Left ventricle myocardium inferior (tissue), 1 donor: ENCODE data around the gene CCL15. TPM values are rescaled to one million over a fixed set of nuclear protein-coding genes. Genes with fewer than 3 reads are reported as not detected.

Source experiments
- DNase-seq: peaks from one replicate; pipeline ENCODE4 v3.0.0-alpha.2; 2020
- H3K27ac ChIP-seq: fragments of 200-600 bp; replicated peaks from 2 replicates; pipeline ENCODE4 v1.8.0; 2021
- H3K27me3 ChIP-seq: fragments of 200-600 bp; 2 replicates; pipeline ENCODE4 v1.8.0; 2021; ENCODE audit warnings: low read depth
- H3K36me3 ChIP-seq: fragments of 200-600 bp; 2 replicates; pipeline ENCODE4 v1.8.0; 2021
- H3K4me1 ChIP-seq: fragments of 200-600 bp; 2 replicates; pipeline ENCODE4 v1.8.0; 2021
- H3K4me3 ChIP-seq: fragments of 200-600 bp; 2 replicates; pipeline ENCODE4 v1.8.0; 2021; ENCODE audit warnings: mild to moderate bottlenecking, moderate library complexity
- H3K9me3 ChIP-seq: fragments of 200-600 bp; replicated peaks from 2 replicates; pipeline ENCODE4 v1.8.0; 2021
- intact Hi-C: fragments of 100-400 bp; cut with micrococcal nuclease; formaldehyde crosslinking; loops from one replicate; pipeline ENCODE4 v1.11.0; 2022
- total RNA-seq: library from RNA; stranded (reverse); fragmentation: NEBNext Ultra II Directional; extraction: Animal tissue kit (Norgen Biotek cat#: 25700); gene quantifications from one replicate; pipeline ENCODE4 v1.2.1, GENCODE V29; 2021
- TF ChIP-seq, protein P1 (sequence below): fragments of 200-600 bp; IDR thresholded peaks from 2 replicates; pipeline ENCODE4 v1.8.0; 2021; ENCODE audit warnings: antibody characterized with exemption, mild to moderate bottlenecking, borderline replicate concordance
- donor health status: DM: no; HTN: yes; CAD: no; lungs with severe emphysema.

The CCL15 gene
- total RNA-seq, 1 donor from 2014 or later, result not detected

DNA sequence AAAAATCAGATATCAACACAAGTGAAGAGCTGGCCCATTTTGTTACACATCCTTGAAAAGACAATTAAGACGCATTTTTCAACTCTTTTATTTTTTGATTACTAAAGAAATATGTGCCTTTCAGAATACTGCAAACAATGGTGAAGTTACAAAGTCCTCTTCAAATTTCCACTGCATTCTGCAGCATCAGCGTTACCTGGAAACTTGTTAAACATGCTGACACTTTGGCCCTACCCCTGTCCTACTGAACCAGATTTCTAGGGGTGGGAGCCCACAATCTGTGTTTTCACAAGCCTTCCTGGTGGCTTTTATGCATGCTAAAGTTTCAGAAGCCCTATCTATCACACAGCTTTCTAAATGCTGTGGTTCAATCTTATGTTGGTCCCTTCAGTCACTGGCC is 10.3 kb downstream of the CCL15 start:
- no peak for DNase-seq

DNA sequence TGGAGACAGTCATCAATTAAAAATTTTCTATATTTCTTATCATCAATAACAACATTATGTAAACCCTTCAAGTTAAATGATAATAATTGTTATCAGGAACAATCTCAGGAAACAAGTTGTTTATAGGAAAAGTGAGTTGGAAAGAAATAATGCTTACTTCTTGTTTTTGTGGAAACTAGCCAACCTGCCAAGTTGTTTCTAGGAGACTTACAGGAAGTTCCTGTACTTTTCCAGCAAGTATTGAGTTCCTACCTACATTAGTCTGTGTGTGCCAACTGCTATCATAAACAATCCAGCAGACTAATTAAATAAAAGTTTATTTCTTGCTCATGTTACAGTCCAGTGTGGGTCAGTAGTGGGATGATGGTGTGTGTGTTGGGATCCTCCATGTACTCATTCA is 13.2 kb downstream of the CCL15 start:
- Histone ChIP-seq H3K27me3 (peaks cover 21% of the 10 kb centered on the region), H3K27ac (no peak overlapping the region), H3K4me1 (peaks cover 24% of the 10 kb centered on the region), H3K4me3 (no peak overlapping the region), H3K9me3 (peaks cover 12% of the 10 kb centered on the region), H3K36me3 (no peaks in the 10 kb centered on the region)
- intact Hi-C loops, result no loop called here
- no peak for DNase-seq
- TF ChIP-seq, protein P1, sequence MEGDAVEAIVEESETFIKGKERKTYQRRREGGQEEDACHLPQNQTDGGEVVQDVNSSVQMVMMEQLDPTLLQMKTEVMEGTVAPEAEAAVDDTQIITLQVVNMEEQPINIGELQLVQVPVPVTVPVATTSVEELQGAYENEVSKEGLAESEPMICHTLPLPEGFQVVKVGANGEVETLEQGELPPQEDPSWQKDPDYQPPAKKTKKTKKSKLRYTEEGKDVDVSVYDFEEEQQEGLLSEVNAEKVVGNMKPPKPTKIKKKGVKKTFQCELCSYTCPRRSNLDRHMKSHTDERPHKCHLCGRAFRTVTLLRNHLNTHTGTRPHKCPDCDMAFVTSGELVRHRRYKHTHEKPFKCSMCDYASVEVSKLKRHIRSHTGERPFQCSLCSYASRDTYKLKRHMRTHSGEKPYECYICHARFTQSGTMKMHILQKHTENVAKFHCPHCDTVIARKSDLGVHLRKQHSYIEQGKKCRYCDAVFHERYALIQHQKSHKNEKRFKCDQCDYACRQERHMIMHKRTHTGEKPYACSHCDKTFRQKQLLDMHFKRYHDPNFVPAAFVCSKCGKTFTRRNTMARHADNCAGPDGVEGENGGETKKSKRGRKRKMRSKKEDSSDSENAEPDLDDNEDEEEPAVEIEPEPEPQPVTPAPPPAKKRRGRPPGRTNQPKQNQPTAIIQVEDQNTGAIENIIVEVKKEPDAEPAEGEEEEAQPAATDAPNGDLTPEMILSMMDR, result no peak

More for the DNA sequence above, 10.3 kb downstream of the CCL15 start:
- intact Hi-C loops, result no loop called here
- H3K9me3 ChIP-seq, result peaks cover 26% of the 10 kb centered on the region
- H3K4me1 ChIP-seq, result peaks cover 18% of the 10 kb centered on the region
- H3K4me3 ChIP-seq, result no peak overlapping the region
- peaks cover 18% of the 10 kb centered on the region for H3K27me3 ChIP-seq
- TF ChIP-seq, protein P1, result no peak
- H3K27ac ChIP-seq, result no peak overlapping the region
- H3K36me3 ChIP-seq, result no peaks in the 10 kb centered on the region

DNA sequence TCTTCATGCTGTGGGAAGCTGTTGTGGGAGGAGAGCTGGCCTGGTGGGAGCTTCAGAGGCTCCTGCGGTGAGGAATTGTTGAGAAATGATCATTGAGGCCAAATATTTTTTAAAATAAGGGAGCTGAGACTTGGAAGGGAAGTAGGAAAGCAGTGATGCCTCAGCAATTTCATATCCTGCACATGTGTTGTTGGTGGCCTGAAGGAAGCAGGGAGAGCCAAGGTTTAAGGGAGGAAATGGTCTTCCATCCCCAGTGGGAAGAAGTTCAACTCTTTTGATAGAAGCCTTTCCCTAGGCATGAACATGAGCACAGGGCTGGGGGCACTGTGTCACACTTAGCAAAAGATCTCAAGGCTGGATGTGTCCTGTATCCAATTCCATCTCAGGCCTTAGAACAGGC is 14.7 kb downstream of the CCL15 start, which contains the start of gene CCL14:
CCL14 (minus strand) TSS at position 87 of the 400 bp plus-strand sequence; CDS start at position 7, 80 bp downstream.
- Histone ChIP-seq H3K4me1 (peaks cover 24% of the 10 kb centered on the region), H3K9me3 (peaks cover 12% of the 10 kb centered on the region), H3K4me3 (peak within 1 kb of the TSS; percentile 10), H3K27me3 (peaks cover 10% of the 10 kb centered on the region), H3K27ac (peak within 1 kb of the TSS; percentile 36), H3K36me3 (no peaks in the 10 kb centered on the region)
- no peak for DNase-seq
- intact Hi-C loops, result no loop called here
- TF ChIP-seq, protein P1, result no peak

GRCh38 chr17:35984140-35984539 is 17.2 kb downstream of the CCL15 start:
- TF ChIP-seq, protein P1, result no peak
- H3K27me3 ChIP-seq, result peaks cover 6% of the 10 kb centered on the region
- H3K27ac ChIP-seq, result no peak overlapping the region
- no peak for DNase-seq
- no peaks in the 10 kb centered on the region for H3K36me3 ChIP-seq
- intact Hi-C loops, result no loop called here
- no peak overlapping the region for H3K4me3 ChIP-seq
- H3K9me3 ChIP-seq, result peaks cover 7% of the 10 kb centered on the region
- peaks cover 24% of the 10 kb centered on the region for H3K4me1 ChIP-seq

DNA sequence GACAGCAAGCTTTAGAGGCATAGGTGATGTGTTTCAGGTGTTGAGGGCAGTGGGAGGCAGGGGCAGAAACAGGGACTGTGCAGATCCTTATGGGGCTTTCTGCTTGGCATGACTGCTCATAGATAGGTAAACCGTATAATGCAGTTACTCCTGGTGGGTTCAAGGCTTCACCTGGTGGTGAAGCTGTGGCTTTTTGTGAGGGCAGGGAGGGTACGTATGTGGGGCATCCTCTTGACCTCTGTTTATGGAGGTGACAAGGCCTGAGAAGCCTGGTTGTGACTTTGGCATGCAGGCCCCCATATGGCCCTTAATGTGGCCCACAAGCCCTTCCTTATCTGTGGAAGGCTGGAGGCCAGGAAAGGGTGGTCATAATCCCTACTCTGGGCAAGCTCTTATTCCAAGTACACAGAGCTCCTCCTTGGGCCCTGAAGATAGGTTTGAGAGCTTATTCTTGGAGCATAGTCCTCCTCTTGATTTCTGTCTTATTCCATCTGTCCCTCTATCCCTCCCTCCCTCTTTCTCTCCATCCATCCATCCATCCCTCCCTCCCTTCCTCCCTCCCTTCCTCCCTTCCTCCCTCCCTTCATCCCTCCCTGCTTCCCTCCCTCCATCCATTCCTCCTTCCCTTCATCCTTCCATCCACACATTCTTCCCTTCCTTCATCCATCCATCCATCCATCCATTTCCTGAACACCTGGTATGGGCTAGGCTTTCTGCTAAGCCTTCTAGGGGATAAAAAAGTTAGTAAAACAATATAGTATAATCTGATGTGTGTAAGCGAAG is 18.8 kb downstream of the CCL15 start:
- Histone ChIP-seq H3K9me3 (no peaks in the 10 kb centered on the region), H3K27ac (no peak overlapping the region), H3K36me3 (no peaks in the 10 kb centered on the region), H3K4me3 (no peak overlapping the region), H3K27me3 (peaks cover 6% of the 10 kb centered on the region), H3K4me1 (peaks cover 22% of the 10 kb centered on the region)
- intact Hi-C loops, result no loop called here
- TF ChIP-seq, protein P1, result no peak
- DNase-seq, result no peak
